GM23338 (cell line): ENCODE measurements around the gene IFI44L. TPM values are rescaled to one million over a fixed set of nuclear protein-coding genes. Genes with fewer than 3 reads are reported as not detected.

Experiments used
- ATAC-seq: fragments of 200-7000 bp; cut with Tn5 transposase; 3 replicates; pipeline ENCODE4 v1.9.1; 2020
- DNase-seq: peaks from one replicate; pipeline ENCODE4 v3.0.0-alpha.2; 2015; ENCODE audit warnings: low spot score
- H2AFZ ChIP-seq: fragments of 200-600 bp; sonication (generic); 2 replicates; pipeline ENCODE4 v1.8.0; 2016; ENCODE audit warnings: antibody characterized with exemption, mild to moderate bottlenecking, moderate library complexity
- H3F3A ChIP-seq: fragments of 200-600 bp; sonication (generic); replicated peaks from 2 replicates; pipeline ENCODE4 v1.8.0; 2017; ENCODE audit warnings: antibody characterized with exemption, mixed run types, low read depth
- H3K27ac ChIP-seq: fragments of 200-600 bp; sonication (generic); 2 replicates; pipeline ENCODE4 v1.6.1; 2016; ENCODE audit warnings: low read depth
- H3K27me3 ChIP-seq: fragments of 200-600 bp; sonication (generic); 2 replicates; pipeline ENCODE4 v1.8.0; 2016; ENCODE audit warnings: mild to moderate bottlenecking, mixed run types, moderate library complexity; ENCODE audit not compliant: insufficient read depth
- H3K36me3 ChIP-seq: fragments of 200-600 bp; sonication (generic); 2 replicates; pipeline ENCODE4 v1.8.0; 2016; ENCODE audit warnings: mild to moderate bottlenecking; ENCODE audit not compliant: insufficient read depth
- H3K4me1 ChIP-seq: fragments of 200-600 bp; sonication (generic); 2 replicates; pipeline ENCODE4 v1.8.0; 2016; ENCODE audit warnings: mild to moderate bottlenecking, moderate library complexity; ENCODE audit not compliant: insufficient read depth
- H3K4me2 ChIP-seq: fragments of 200-600 bp; sonication (generic); 2 replicates; pipeline ENCODE4 v1.7.1; 2017; ENCODE audit warnings: mixed run types
- H3K4me3 ChIP-seq: fragments of 200-600 bp; sonication (generic); 2 replicates; pipeline ENCODE4 v1.6.1; 2016; ENCODE audit warnings: mixed run types
- H3K79me2 ChIP-seq: fragments of 200-600 bp; sonication (generic); replicated peaks from 2 replicates; pipeline ENCODE4 v1.8.0; 2017; ENCODE audit warnings: mild to moderate bottlenecking; ENCODE audit not compliant: insufficient read depth
- H3K9me2 ChIP-seq: fragments of 200-600 bp; sonication (generic); 2 replicates; pipeline ENCODE4 v1.8.0; 2017; ENCODE audit not compliant: insufficient read depth
- H4K20me1 ChIP-seq: fragments of 200-600 bp; sonication (generic); replicated peaks from 2 replicates; pipeline ENCODE4 v1.8.0; 2017; ENCODE audit warnings: mild to moderate bottlenecking; ENCODE audit not compliant: insufficient read depth
- H3K27ac Mint-ChIP-seq: 2 replicates; pipeline ENCODE4 v1.8.0; 2020; ENCODE audit warnings: inconsistent platforms, mild to moderate bottlenecking, moderate library complexity, mixed read lengths
- H3K27me3 Mint-ChIP-seq: 3 replicates; pipeline ENCODE4 v1.8.0; 2022; ENCODE audit warnings: low read depth, mild to moderate bottlenecking, moderate library complexity, mixed read lengths, inconsistent platforms; ENCODE audit not compliant: insufficient read depth, poor library complexity
- H3K36me3 Mint-ChIP-seq: 3 replicates; pipeline ENCODE4 v1.8.0; 2021; ENCODE audit warnings: low read depth, mild to moderate bottlenecking, inconsistent platforms, moderate library complexity, mixed read lengths
- H3K4me1 Mint-ChIP-seq: 3 replicates; pipeline ENCODE4 v1.8.0; 2020; ENCODE audit warnings: mild to moderate bottlenecking, inconsistent platforms, mixed read lengths
- H3K4me3 Mint-ChIP-seq: 3 replicates; pipeline ENCODE4 v1.8.0; 2021; ENCODE audit warnings: moderate library complexity, mild to moderate bottlenecking, inconsistent platforms, mixed read lengths
- H3K9me3 Mint-ChIP-seq: 3 replicates; pipeline ENCODE4 v1.8.0; 2020; ENCODE audit warnings: moderate library complexity, mild to moderate bottlenecking, inconsistent platforms, mixed read lengths
- CREB1 ChIP-seq: fragments of 250-450 bp; sonication (Bioruptor Pico); IDR thresholded peaks from 2 replicates; pipeline ENCODE4 v1.5.0; 2020; ENCODE audit warnings: low read depth, mild to moderate bottlenecking, moderate library complexity
- CTCF ChIP-seq, 2 experiments: fragments of 200-600 bp in 1 of 2; sonication (generic) in 1 of 2; conservative IDR thresholded peaks; 2 replicates each; pipeline versions ENCODE4 v1.5.1 to v1.6.1; 2016 to 2017; ENCODE audit warnings: antibody characterized with exemption in 2 of 2, low read depth in 2 of 2, mild to moderate bottlenecking in 2 of 2, moderate library complexity in 1 of 2
- EZH2phosphoT487 ChIP-seq: fragments of 200-600 bp; sonication (generic); IDR thresholded peaks from one replicate; pipeline ENCODE4 v1.8.1; 2018; ENCODE audit warnings: antibody characterized with exemption; ENCODE audit not compliant: unreplicated experiment
- JUNB ChIP-seq: IDR thresholded peaks from one replicate; pipeline ENCODE4 v1.6.1; 2016; ENCODE audit warnings: antibody characterized with exemption; ENCODE audit not compliant: unreplicated experiment
- POLR2AphosphoS5 ChIP-seq: IDR thresholded peaks from 2 replicates; pipeline ENCODE4 v1.6.1; 2016; ENCODE audit warnings: antibody characterized with exemption, low read depth
- STAT1 ChIP-seq: IDR thresholded peaks from one replicate; pipeline ENCODE4 v1.6.1; 2016; ENCODE audit warnings: antibody characterized with exemption; ENCODE audit not compliant: unreplicated experiment
- ZNF114 ChIP-seq: fragments of 250-450 bp; sonication (Bioruptor Pico); IDR thresholded peaks from 2 replicates; pipeline ENCODE4 v1.5.0; 2020; ENCODE audit warnings: mild to moderate bottlenecking, moderate library complexity
- ZNF462 ChIP-seq: fragments of 250-450 bp; sonication (Bioruptor Pico); IDR thresholded peaks from 2 replicates; pipeline ENCODE4 v1.5.0; 2020; ENCODE audit warnings: mild to moderate bottlenecking, moderate library complexity
- polyA plus RNA-seq: library from polyadenylated mRNA; unstranded; fragments of >200 nt; fragmentation: Nextera tagmentation; extraction: Ambion mirVana; gene quantifications from 2 replicates; pipeline ENCODE4 v1.2.1, GENCODE V29; 2016
- total RNA-seq: library from RNA; depleted of rRNA; stranded (reverse); fragments of >200 nt; shearing (Covaris generic); gene quantifications from 2 replicates; pipeline ENCODE4 v1.2.3, GENCODE V29; 2014

IFI44L gene
- total and polyA plus RNA-seq, 2 experiments from 2014 or later, result not detected

- TF ChIP-seq ZNF462 (CRISPR knock-in tag), result no peak
- no peak for TF ChIP-seq POLR2AphosphoS5
- no peak for TF ChIP-seq STAT1
- no peak for TF ChIP-seq CREB1 (CRISPR knock-in tag)
- no peak for TF ChIP-seq JUNB
- no peak for TF ChIP-seq CTCF (conservative IDR thresholded peaks at IDR 0.05; ENCODE audit: low read depth in 2 of 2)
Observed at GRCh38 chr1:78681265-78681664, 61.0 kb downstream of the IFI44L start (continued).

DNA sequence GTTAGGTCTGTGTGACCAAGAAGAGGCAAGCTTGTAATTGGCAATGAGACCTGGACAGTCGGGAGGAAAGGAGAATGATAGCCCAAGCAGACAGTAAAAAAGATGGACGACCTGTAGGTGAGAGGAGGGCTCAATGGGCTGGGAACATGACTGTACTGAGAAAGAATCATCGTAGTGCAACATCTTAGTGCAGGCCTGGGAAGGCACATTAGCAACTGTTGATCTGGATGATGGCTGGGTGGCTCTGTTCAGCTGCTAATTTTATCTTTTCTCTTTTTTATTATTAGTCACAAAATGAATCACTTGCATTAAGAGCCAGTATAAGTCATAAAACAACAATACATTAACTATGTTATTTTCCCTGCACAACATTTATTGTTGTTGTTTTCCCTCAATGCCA is 62.2 kb downstream of the IFI44L start:
- H3K4me2 ChIP-seq, result no peak overlapping the region
- Mint-ChIP-seq H3K27me3 (no peaks in the 10 kb centered on the region), H3K27ac (no peak overlapping the region), H3K4me1 (no peaks in the 10 kb centered on the region), H3K4me3 (no peak overlapping the region), H3K36me3 (no peaks in the 10 kb centered on the region), H3K9me3 (no peaks in the 10 kb centered on the region)
- H3K27ac ChIP-seq, result no peak overlapping the region
- H3K4me3 ChIP-seq, result no peak overlapping the region
- TF ChIP-seq EZH2phosphoT487, result no peak
- TF ChIP-seq ZNF114 (CRISPR knock-in tag), result no peak
- no peak for TF ChIP-seq POLR2AphosphoS5
- no peak for TF ChIP-seq ZNF462 (CRISPR knock-in tag)
- H2AFZ ChIP-seq, result no peak overlapping the region
- no peaks in the 10 kb centered on the region for H3K9me2 ChIP-seq
- H3F3A ChIP-seq, result no peaks in the 10 kb centered on the region
- H3K36me3 ChIP-seq, result no peaks in the 10 kb centered on the region
- ATAC-seq (no peak), DNase-seq (no peak)
- no peaks in the 10 kb centered on the region for H3K27me3 ChIP-seq
- H3K79me2 ChIP-seq, result no peaks in the 10 kb centered on the region
- H4K20me1 ChIP-seq, result no peaks in the 10 kb centered on the region
- H3K4me1 ChIP-seq, result no peaks in the 10 kb centered on the region
